Measurements from ENCODE around the gene DUSP18.

The DUSP18 gene

GRCh38 chr22:30650508-30651116, 17.1 kb downstream of the DUSP18 start:
- Histone ChIP-seq H3K9me3 (ENCODE audit: insufficient read depth, low read length) (no peaks in the 10 kb centered on the region), H4K20me1 (ENCODE audit: low read depth, low read length) (no peaks in the 10 kb centered on the region), H3K9me2 (replicated peaks; ENCODE audit: insufficient read depth, low read length) (no peaks in the 10 kb centered on the region), H3K9ac (ENCODE audit: low read length) (no peak overlapping the region), H3K4me2 (ENCODE audit: low read depth, low read length, poor library complexity, severe bottlenecking) (no peak overlapping the region), H3F3A (ENCODE audit: insufficient read depth) (no peaks in the 10 kb centered on the region), H3K4me3 (ENCODE audit: insufficient read depth, low read length, poor library complexity, severe bottlenecking) (no peak overlapping the region), H3K27me3 (ENCODE audit: low read length) (no peaks in the 10 kb centered on the region), H3K27ac (ENCODE audit: low read depth, low read length) (no peak overlapping the region), H3K79me2 (ENCODE audit: insufficient read depth, low read length) (no peaks in the 10 kb centered on the region), H3K36me3 (ENCODE audit: low read length) (no peaks in the 10 kb centered on the region), H2AFZ (ENCODE audit: low read depth, low read length, severe bottlenecking) (no peak overlapping the region)
- no peak for TF ChIP-seq EZH2phosphoT487 (conservative IDR thresholded peaks at IDR 0.05; ENCODE audit: low read length)
- no peak for TF ChIP-seq CTCF (IDR thresholded peaks at IDR 0.05; ENCODE audit: insufficient read depth, low read length, poor library complexity, severe bottlenecking)

GRCh38 chr22:30649430-30650007, 18.2 kb downstream of the DUSP18 start:
- Histone ChIP-seq H3K9me3 (ENCODE audit: insufficient read depth, low read length) (no peaks in the 10 kb centered on the region), H4K20me1 (ENCODE audit: low read depth, low read length) (no peaks in the 10 kb centered on the region), H3K4me2 (ENCODE audit: low read depth, low read length, poor library complexity, severe bottlenecking) (no peak overlapping the region), H3K79me2 (ENCODE audit: insufficient read depth, low read length) (no peaks in the 10 kb centered on the region), H3F3A (ENCODE audit: insufficient read depth) (no peaks in the 10 kb centered on the region), H3K9me2 (replicated peaks; ENCODE audit: insufficient read depth, low read length) (no peaks in the 10 kb centered on the region), H2AFZ (ENCODE audit: low read depth, low read length, severe bottlenecking) (no peak overlapping the region), H3K27ac (ENCODE audit: low read depth, low read length) (no peak overlapping the region), H3K27me3 (ENCODE audit: low read length) (no peaks in the 10 kb centered on the region), H3K36me3 (ENCODE audit: low read length) (no peaks in the 10 kb centered on the region), H3K9ac (ENCODE audit: low read length) (no peak overlapping the region), H3K4me3 (ENCODE audit: insufficient read depth, low read length, poor library complexity, severe bottlenecking) (no peak overlapping the region)
- TF ChIP-seq CTCF (IDR thresholded peaks at IDR 0.05; ENCODE audit: insufficient read depth, low read length, poor library complexity, severe bottlenecking) (no peak), EZH2phosphoT487 (conservative IDR thresholded peaks at IDR 0.05; ENCODE audit: low read length) (no peak)

- H3K9me2 ChIP-seq (replicated peaks; ENCODE audit: insufficient read depth, low read length) = no peaks in the 10 kb centered on the region
- no peak overlapping the region for H3K9ac ChIP-seq (ENCODE audit: low read length)
- H2AFZ ChIP-seq (ENCODE audit: low read depth, low read length, severe bottlenecking) = no peak overlapping the region
- no peaks in the 10 kb centered on the region for H3K27me3 ChIP-seq (ENCODE audit: low read length)
- no peaks in the 10 kb centered on the region for H3K9me3 ChIP-seq (ENCODE audit: insufficient read depth, low read length)
- H3F3A ChIP-seq (ENCODE audit: insufficient read depth) = no peaks in the 10 kb centered on the region
- TF ChIP-seq EZH2phosphoT487 (conservative IDR thresholded peaks at IDR 0.05; ENCODE audit: low read length) = no peak
- no peak for TF ChIP-seq CTCF (IDR thresholded peaks at IDR 0.05; ENCODE audit: insufficient read depth, low read length, poor library complexity, severe bottlenecking)
- no peak overlapping the region for H3K4me3 ChIP-seq (ENCODE audit: insufficient read depth, low read length, poor library complexity, severe bottlenecking)
- no peaks in the 10 kb centered on the region for H3K36me3 ChIP-seq (ENCODE audit: low read length)
- no peak overlapping the region for H3K27ac ChIP-seq (ENCODE audit: low read depth, low read length)
- H3K79me2 ChIP-seq (ENCODE audit: insufficient read depth, low read length) = no peaks in the 10 kb centered on the region
- no peak overlapping the region for H3K4me2 ChIP-seq (ENCODE audit: low read depth, low read length, poor library complexity, severe bottlenecking)
- no peaks in the 10 kb centered on the region for H4K20me1 ChIP-seq (ENCODE audit: low read depth, low read length)
Measured at GRCh38 chr22:30648825-30649224, 18.9 kb downstream of the DUSP18 start.
